Measurements from ENCODE around the gene NSRP1. TPM values are rescaled to one million over a fixed set of nuclear protein-coding genes. Genes with fewer than 3 reads are reported as not detected.
"Not testable (repeated sequence)": the region's sequence is repeated elsewhere in the genome, so short reads cannot be mapped to it uniquely, and the experiment has no call there.

The NSRP1 gene
- polyA plus RNA-seq, 3 donors: 7.2 to 19.9 (median 11.7) TPM

DNA sequence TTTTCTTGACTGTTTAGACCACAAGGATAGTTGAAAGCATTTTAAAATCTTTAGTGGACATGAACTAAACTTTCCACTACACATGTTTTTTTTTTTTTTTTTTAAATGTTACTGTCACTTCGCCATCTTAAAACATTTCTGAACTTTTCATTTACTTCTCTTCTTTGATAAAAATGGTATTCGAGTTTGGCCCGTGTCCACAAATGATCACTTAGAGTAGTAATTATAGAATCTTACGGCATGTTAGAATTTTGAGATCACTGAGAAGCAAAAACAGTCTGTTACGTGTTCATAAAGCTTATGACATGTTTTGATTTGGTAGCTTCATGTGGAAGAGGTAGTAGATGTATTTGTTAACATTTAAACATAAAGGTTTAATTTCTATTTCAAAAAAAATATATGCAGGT lies 1.1 kb downstream of the NSRP1 start:
- TF ChIP-seq, protein P1, sequence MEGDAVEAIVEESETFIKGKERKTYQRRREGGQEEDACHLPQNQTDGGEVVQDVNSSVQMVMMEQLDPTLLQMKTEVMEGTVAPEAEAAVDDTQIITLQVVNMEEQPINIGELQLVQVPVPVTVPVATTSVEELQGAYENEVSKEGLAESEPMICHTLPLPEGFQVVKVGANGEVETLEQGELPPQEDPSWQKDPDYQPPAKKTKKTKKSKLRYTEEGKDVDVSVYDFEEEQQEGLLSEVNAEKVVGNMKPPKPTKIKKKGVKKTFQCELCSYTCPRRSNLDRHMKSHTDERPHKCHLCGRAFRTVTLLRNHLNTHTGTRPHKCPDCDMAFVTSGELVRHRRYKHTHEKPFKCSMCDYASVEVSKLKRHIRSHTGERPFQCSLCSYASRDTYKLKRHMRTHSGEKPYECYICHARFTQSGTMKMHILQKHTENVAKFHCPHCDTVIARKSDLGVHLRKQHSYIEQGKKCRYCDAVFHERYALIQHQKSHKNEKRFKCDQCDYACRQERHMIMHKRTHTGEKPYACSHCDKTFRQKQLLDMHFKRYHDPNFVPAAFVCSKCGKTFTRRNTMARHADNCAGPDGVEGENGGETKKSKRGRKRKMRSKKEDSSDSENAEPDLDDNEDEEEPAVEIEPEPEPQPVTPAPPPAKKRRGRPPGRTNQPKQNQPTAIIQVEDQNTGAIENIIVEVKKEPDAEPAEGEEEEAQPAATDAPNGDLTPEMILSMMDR (IDR thresholded peaks at IDR 0.05): no peak
- peaks cover 20% of the 10 kb centered on the region for H3K4me1 Mint-ChIP-seq
- peak overlapping the region; percentile 78 to 98 (median 92) for H3K4me3 ChIP-seq (replicated peaks in 1 of 3; ENCODE audit: low read depth in 2 of 3, low read length in 3 of 3)
- H3K27me3 Mint-ChIP-seq (ENCODE audit: low read depth in 3 of 3): no peaks in the 10 kb centered on the region
- H3K79me2 ChIP-seq (ENCODE audit: insufficient read depth, low read length): peaks cover 59% of the 10 kb centered on the region
- H3K4me3 Mint-ChIP-seq: peak overlapping the region; percentile 88 to 98
- peak overlapping the region; percentile 98 for H3K9ac ChIP-seq (ENCODE audit: insufficient read depth, low read length, poor library complexity, severe bottlenecking)
- intact Hi-C loops (cut with micrococcal nuclease): loop anchor here in 1 of 2 donors (1.0 kb wide), 1 partner anchor 12 kb away; no protein-coding TSS in a partner anchor
- H2AFZ ChIP-seq (ENCODE audit: insufficient read depth, low read depth, low read length, poor library complexity, severe bottlenecking): peak overlapping the region; percentile 82
- H4K20me1 ChIP-seq (ENCODE audit: insufficient read depth, low read length): peaks cover 12% of the 10 kb centered on the region
- no peaks in the 10 kb centered on the region for H3K27me3 ChIP-seq (ENCODE audit: control insufficient read depth in 2 of 2, insufficient read depth in 2 of 2, low read length in 2 of 2)
- H3K4me1 ChIP-seq (ENCODE audit: control insufficient read depth in 1 of 2, insufficient read depth in 2 of 2, low read length in 2 of 2): peaks cover 12 to 22% of the 10 kb centered on the region in 2 donors
- peaks cover 11 to 29% of the 10 kb centered on the region in 2 donors for H3K36me3 Mint-ChIP-seq
- H3K9me3 Mint-ChIP-seq: peaks cover 0 to 2% (median 0%) of the 10 kb centered on the region in 7 donors
- no peak for DNase-seq
- no peaks in the 10 kb centered on the region for H3K9me3 ChIP-seq (replicated peaks in 1 of 2; ENCODE audit: control insufficient read depth in 1 of 2, insufficient read depth in 1 of 2, low read length in 2 of 2)
- peak overlapping the region; percentile 84 for H3K4me2 ChIP-seq (replicated peaks; ENCODE audit: extremely low read depth, low read length, poor library complexity, severe bottlenecking)
- peak overlapping the region in 1 of 2 donors; percentile 100 for H3K27ac ChIP-seq (ENCODE audit: low read depth in 1 of 2, low read length in 2 of 2)
- peak overlapping the region; percentile 98 to 100 (median 100) for H3K27ac Mint-ChIP-seq
- 50% methylated on average over 3 of the region's 5 CpGs for WGBS (ENCODE audit: insufficient coverage)
- peaks cover 9 to 21% of the 10 kb centered on the region in 2 donors for H3K36me3 ChIP-seq (replicated peaks in 1 of 2; ENCODE audit: control insufficient read depth in 1 of 2, insufficient read depth in 2 of 2, low read length in 2 of 2)

- 67% methylated on average over 3 of the region's 7 CpGs for WGBS (ENCODE audit: insufficient coverage)
- H3K27ac ChIP-seq (ENCODE audit: low read depth in 1 of 2, low read length in 2 of 2); H3K27me3 Mint-ChIP-seq (ENCODE audit: low read depth in 3 of 3); intact Hi-C loops (cut with micrococcal nuclease); H2AFZ ChIP-seq (ENCODE audit: insufficient read depth, low read depth, low read length, poor library complexity, severe bottlenecking); H3K4me3 ChIP-seq (replicated peaks in 1 of 3; ENCODE audit: low read depth in 2 of 3, low read length in 3 of 3); H3K4me3 Mint-ChIP-seq; H3K27me3 ChIP-seq (ENCODE audit: control insufficient read depth in 2 of 2, insufficient read depth in 2 of 2, low read length in 2 of 2); H3K4me2 ChIP-seq (replicated peaks; ENCODE audit: extremely low read depth, low read length, poor library complexity, severe bottlenecking); DNase-seq; H3K9me3 Mint-ChIP-seq; H3K9me3 ChIP-seq (replicated peaks in 1 of 2; ENCODE audit: control insufficient read depth in 1 of 2, insufficient read depth in 1 of 2, low read length in 2 of 2); H3K9ac ChIP-seq (ENCODE audit: insufficient read depth, low read length, poor library complexity, severe bottlenecking): not testable (repeated sequence)
- Histone ChIP-seq H3K4me1 (ENCODE audit: control insufficient read depth in 1 of 2, insufficient read depth in 2 of 2, low read length in 2 of 2) (peaks cover 12 to 22% of the 10 kb centered on the region in 2 donors), H3K79me2 (ENCODE audit: insufficient read depth, low read length) (peaks cover 69% of the 10 kb centered on the region), H4K20me1 (ENCODE audit: insufficient read depth, low read length) (peaks cover 21% of the 10 kb centered on the region), H3K36me3 (replicated peaks in 1 of 2; ENCODE audit: control insufficient read depth in 1 of 2, insufficient read depth in 2 of 2, low read length in 2 of 2) (peaks cover 9 to 27% of the 10 kb centered on the region in 2 donors)
- Mint-ChIP-seq H3K4me1 (peaks cover 20% of the 10 kb centered on the region), H3K27ac (peak overlapping the region in 5 of 7 donors; percentile 15 to 100 (median 69)), H3K36me3 (peaks cover 12 to 36% of the 10 kb centered on the region in 2 donors)
These were observed 2.0 kb downstream of the NSRP1 start for GRCh38 chr17:30118635-30119034.

Data from CD14-positive monocyte (primary cell).